HG02588 (cell line): Measurements from ENCODE around the gene MPDZ.

Experiments used
- ATAC-seq: cut with Tn5 transposase; IDR thresholded peaks from one replicate; pipeline ENCODE4 v1.9.1; 2021; ENCODE audit warnings: mild to moderate bottlenecking, moderate library complexity; ENCODE audit not compliant: unreplicated experiment

Gene MPDZ

DNA sequence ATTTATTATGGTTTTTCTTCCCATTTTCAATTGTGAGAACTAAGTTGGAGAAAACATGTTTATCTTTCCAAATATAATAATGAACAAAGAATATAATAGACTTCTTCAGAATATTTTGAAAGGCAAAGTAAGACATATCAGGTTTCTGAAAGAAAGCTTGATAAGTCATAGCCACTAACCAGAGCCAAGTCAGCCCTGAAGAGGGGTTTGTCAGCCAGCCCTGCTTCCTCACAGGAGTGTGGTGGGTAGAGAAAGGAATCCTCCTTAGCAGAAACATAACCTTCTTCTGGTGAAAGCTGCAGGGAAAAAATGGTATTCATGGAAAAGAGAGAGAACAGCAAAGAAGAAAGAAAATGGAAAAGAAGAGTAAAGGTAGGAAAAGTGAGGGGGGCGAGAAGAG is 93.4 kb downstream of the MPDZ start:
- ATAC-seq = no peak

DNA sequence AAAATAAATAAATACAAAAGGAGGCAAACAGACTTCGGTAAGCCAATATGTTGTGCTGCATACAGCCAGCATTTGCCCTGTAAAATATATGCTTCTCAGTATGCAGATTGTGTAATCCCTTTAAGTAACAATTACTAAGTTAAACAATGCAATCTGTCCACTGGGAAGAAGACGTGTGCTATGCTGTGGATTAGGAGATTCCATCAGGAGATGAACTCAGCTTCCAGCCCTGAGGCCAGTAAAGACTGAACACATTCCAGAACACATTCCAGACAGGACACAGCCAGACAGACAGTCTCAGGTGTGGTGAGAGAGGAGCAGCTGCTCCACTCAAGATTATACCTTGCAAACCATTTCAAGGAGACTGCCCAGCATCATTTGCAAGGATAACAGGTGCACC is 97.8 kb downstream of the MPDZ start:
- ATAC-seq = no peak

DNA sequence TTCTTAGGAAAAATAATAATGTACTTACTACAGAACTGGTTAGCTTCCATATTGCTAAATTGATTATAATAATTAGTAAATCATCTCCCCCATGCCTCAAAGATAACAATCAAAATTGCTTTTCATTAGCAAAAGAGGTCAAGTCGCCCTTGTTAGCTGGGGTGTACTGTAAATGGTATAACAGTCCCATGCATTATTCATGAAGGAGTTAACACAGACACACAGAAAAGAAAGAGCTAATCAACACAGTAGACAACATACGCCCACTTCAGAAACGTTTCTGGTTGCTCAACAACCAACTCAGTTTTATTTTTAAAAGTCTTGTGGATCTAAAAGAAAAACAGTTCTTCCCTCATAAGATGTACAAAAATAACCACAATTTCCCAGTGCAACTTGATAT is 100.2 kb downstream of the MPDZ start:
- no peak for ATAC-seq

DNA sequence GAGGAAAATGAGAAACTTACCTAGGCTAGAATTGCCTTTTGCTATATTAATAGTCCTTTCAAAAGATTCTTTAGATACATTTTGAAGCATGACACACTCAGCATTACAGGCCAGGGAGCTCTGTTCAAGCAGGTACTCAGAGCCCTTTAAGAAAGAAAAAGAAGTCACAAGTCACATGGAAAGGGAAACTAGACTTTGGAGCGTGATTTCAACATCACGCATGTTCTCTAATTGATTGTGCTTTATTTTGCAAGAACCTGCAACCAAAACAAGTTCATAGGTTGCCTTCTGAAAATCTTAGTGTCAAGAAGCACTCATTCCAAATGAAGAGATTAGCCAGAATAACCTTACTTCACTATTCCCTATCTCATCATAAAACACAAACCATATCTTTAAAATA is 103.8 kb downstream of the MPDZ start:
- ATAC-seq = no peak

DNA sequence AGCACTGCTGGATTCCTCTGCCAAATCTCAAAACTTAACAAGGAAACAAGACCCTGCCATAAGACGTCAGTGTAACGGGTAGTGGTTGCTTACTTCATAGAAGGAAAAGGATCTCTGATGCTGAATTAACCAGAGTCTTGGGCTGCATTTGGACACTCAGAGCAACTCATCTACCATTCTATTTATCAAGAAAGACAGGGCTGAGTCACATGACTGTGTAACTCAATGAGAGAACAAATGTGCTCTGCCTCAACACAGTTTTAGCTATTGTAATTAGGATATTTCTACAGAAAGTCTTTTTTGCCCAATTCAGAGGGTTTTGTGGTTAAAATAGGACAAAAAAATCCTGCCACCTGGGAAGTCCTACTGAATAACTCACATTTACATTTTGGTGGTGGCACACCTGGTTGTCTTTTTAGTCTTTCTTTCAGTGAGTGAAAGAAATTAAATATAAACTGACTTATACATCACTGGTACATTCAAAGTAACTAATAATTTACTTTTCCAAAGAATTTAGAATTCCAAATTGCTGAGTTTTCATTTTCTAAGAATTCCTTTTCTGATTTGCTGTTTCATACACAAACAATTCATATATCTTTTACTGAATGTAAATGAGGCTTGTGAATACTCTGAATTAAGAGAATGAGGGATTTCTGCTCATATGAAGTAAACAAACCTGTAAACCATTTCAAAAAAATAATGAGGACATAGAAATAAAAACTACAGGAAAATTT is 104.4 kb downstream of the MPDZ start:
- no peak for ATAC-seq

DNA sequence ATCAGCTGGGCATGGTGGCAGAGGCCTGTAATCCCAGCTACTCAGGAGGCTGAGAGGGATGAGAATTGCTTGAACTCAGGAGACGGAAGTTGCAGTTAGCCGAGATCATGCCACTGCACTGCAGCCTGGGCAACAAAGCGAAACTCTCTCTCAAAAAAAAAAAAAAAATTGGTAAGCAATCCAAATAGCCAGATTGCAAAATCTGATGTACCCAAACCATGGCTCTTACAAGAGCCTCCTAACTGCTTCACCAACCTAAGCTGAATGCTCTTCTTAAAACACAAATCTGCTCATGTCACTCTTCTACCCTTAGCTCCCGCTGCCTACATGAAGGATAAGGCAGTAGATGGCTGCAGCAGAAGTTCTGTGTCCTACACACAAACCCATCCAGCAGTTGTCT is 105.9 kb downstream of the MPDZ start:
- ATAC-seq = no peak

DNA sequence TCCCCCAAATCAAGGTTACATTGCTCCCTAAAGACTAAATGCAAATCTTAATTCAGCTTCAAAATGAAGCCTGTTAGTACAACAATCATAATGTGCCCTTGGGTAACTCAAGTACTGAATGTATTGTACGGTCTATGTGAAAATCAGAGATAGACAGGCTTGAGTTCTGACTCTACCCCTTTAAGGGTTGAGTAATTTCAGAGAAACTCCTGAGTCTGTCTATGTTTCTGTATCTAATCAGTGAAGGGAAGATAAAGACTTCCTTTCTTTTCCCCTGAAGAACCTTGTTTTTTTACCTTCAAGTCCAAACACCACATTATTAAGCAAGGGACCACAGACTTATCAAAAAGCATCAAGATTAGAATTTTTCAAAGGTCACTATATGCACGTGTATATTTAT is 108.2 kb downstream of the MPDZ start:
- ATAC-seq = no peak

DNA sequence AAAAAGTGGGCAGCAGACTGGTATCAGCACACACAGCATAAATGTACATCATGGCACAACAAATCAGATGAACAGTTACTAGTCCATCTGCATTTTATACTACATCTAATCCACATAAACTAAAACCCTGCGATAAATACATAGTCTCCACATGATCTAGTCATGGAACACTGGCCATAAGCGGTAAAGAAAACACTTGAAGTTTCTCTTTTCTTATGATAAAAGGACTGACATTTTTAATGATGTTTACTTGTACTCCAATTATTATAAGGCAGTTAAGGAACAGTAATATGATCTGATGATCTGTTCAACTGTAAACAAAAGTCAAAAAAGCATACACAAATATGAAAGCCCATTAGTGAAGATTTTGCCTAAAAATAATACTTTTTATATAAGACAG is 112.5 kb downstream of the MPDZ start:
- ATAC-seq = no peak

DNA sequence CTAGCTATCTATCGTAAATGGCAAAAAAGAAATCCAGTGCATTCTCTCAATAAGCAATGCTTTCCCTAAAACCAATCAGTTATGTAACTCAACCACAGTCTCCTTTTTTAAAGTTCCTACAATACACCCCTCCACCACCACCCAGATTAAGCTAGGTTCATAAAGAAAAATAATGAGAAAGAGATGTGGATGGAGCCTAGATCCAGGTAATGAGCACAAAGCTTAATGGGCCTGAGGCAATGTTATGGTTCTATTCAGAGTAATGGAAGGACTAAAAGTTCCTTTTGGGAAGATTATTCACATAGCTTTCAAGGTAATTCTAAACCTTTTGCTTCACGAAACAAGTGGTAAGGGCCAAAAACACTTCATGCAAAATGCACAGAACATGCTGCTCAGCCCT is 113.5 kb downstream of the MPDZ start:
- ATAC-seq = no peak

DNA sequence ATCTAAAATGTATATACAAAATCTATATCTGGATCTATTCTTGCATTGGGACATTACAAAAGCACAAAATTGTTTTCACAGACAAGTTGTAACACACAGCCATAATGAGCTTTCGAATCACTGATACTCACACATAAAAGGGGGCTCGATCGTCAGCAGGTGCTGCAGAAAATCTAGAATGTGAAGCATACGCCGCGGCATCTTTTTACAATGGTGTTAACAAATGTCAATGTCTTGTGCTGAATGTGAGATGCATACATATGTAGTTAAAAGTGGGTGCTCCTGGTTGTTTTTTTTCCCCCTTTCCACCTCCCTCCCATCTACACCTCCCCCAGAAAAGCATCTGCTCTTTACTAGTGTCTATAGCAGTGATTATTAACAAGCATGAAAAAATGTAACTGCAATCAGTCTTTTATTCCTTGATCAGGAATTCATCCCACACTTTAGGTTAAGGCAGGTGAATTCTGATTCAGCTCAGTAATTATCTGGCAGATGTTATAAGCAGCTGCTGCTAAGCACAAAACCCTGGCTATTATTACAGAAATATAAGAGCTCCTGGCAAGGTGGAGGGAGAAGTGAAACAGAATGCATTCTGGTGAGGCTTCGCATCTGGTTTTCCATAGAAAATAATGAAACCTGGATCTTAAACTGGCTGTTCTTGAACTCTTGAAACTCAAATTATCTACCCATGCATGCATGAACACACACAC is 114.1 kb downstream of the MPDZ start:
- ATAC-seq = no peak

DNA sequence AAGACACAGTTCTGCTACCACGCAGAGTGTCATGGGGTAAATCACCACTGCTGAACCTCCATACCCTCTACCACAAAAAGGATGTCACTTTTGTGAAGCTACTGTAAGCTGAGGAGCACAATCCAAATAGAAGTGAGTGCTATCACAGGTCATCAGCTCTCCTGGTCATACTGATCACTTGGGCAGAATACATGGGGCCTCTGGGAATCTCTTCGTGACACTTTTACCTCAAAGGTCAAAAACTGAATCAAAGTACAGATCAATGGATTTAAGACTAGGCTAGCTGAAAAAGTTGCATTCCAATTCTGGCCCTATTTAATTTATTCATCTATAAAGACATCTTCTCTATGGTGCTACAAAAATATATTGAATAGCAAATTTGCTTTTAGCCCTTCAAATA is 115.5 kb downstream of the MPDZ start:
- no peak for ATAC-seq

DNA sequence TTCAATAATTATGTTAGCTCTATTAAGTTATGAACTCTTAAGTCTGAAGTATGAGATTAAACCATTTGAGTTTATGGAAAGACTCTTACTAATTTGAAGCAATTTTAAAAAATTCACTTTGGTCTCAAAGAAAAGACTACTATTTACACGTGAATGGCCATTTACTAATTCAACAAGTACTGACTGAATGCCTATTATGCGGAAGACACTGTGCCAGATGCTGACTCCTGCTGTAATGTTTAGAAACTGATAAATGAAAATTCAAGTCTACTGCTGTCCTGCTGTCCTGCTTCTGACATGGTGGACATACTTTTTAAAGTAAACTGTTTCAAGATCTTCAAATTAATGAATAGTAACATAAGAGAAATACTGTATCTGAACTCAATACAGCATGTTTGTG is 116.2 kb downstream of the MPDZ start:
- ATAC-seq = no peak

DNA sequence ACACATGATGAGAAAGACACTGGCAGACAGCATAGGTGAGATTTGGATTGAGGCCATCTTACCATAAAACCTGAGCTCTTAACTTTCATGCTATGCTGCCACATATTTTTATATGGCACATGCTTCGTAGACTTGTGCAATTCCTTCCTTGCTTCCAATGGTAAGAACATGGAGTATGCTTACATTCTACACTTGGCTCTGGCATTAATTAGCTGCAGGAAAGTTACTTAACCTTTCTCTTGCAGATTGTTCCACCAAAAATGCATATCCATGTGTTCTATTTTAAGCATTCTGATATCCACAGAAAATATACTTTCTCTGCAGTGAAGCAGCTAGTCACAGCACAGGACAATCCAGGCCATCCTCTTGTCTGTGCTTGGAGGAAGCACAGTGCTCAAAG is 119.4 kb downstream of the MPDZ start:
- no peak for ATAC-seq

DNA sequence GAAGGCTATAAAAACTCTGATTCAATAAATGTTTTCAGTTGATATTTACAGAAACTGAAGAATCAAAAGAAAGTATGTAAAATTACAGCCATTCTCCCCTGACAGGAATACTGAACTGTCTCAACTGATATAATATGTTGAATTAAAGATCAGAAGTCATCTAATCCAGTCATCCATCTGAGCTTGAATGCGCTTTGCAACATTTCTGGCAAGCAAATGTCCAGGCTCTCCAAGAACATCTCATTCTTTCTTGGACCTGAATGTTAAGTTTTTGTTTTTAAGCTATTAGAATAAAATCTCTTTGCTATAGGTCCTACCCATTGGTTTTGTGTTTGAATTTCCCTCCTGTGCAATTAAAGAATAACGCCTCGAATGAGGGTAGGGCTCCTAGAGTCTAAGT is 120.5 kb downstream of the MPDZ start:
- ATAC-seq = no peak

DNA sequence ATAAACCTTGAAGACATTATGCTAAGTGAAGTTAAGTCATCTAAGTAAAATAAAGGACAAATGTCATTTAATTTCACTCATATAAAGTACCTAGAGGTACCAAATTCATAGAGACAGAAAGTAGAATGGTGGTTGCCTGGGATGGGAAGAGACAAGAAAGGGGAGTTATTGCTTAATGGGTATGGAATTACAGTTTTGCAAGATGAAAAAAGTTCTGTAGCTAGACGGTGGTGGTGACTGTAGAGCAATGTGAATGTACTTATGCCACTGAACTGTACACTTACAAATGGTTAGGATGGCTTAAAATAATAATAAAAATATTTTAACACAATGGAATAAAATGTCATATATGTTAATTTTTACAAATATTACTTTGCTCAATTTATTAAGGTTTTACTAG is 128.0 kb downstream of the MPDZ start:
- no peak for ATAC-seq

DNA sequence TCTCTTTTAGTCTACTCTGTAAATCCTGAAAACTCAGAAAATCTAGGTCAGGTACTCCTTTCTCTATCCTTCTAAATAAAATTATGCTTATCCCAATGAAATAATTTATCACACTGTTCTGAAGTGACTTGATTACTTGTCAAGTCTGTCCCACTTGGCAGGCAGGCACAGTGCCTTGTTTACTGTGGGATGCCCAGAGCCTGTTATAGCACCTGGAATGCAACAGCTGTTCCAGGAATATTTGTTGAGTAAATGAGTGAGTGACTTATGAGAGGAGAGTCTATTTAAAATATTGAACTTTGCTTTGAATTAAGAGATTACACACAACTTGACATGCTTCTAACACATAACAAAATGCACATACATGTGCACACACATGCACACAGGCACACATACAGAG is 130.0 kb downstream of the MPDZ start:
- no peak for ATAC-seq

DNA sequence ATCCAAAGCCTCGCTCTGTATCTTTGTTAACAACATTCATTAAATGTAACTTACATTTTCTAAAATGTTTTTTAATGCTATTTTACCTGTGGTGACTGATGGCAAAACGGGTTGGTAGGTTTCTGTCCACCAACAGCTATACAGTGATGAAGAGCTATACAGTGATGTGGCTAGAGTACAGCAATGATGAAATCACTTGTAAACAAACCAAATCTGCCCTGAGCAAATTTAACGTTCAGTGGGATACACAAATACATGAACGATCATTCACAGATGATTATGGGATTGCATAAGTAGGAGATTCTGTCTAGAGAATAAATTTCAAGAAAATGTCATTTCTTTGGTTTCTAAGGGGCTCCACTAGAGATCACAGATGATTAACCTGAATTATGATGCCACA is 132.7 kb downstream of the MPDZ start:
- no peak for ATAC-seq

DNA sequence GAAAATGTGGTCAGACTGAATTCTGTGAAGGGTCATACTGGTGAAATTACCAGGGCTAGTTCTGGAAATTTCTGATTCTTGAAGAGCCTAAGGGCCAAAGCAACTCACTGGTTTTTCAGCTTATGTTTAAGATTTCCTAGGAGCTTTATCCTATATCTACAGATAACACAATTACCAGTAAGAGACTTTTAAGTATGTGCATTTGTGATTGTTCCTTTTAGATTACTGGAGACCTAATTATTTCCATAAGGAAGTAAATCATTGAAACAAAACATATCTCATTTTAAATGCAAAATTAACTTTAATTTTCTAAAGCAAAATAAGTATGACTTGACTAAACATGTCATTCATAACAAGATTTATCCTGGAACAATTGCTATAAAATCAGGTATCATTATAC is 134.2 kb downstream of the MPDZ start:
- no peak for ATAC-seq

DNA sequence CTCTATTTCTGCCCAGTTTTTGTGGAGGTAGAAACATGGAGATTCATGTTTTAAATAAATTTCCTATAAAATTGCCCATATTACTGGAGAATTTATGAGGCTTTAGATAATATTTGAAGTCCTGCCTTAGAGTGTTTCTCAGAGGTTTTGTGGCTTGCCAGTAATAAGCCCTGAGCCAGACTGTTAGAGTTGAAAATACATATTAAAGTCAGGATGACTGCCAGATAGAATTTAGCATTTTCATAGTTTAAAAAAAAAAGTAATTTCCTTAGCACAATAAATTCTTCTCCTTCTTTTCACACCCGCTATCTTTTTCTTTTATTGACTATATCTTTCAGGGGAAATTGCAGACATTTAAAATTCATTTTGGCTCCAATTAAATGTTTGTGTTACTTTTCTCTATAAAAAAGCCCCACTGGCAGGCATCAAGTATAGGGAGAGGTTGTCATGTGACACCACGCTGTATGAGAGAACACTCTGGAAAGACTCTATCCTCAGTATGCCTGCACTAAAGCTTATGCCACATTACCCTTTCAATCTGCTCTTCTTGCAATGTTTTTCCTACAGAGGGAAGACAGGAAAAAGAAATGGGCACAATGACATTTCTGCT is 135.2 kb downstream of the MPDZ start:
- ATAC-seq = no peak

DNA sequence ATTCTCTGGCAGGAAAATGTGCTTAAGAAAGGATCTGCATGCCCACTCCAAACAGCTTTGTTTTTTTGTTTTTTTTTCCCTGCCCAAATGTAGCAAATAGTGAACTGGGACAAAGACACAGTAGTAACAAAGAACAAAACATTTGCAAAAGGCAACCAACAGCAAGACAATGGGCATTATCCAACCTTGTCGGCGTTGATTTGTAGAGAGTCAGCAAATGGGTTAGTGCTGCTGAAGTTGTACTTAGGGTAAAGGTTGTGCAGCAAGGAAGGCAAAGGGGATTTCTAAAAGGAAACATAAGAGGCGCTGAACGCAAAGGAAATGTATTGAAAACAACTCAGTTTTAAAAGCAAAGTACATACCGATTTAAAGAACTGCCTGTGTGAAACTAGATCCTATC is 136.2 kb downstream of the MPDZ start:
- ATAC-seq = no peak

DNA sequence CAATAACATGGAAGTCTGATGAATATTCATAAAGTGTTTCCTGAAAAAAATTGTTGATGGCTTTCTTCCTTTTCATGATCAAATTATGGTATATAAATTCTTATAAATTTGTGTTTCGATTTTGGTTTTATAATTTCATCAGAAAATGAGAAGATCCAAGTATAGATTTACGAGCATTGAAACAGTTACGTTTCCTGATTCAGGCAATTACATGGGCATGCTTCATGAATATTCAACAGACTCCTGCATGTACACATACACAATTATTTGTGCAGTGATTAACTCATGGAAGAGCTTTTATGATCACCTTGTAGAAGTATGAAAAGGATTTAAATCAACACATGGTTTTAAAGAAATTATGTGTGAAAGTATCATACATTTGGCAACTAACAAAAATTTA is 136.7 kb downstream of the MPDZ start:
- no peak for ATAC-seq

DNA sequence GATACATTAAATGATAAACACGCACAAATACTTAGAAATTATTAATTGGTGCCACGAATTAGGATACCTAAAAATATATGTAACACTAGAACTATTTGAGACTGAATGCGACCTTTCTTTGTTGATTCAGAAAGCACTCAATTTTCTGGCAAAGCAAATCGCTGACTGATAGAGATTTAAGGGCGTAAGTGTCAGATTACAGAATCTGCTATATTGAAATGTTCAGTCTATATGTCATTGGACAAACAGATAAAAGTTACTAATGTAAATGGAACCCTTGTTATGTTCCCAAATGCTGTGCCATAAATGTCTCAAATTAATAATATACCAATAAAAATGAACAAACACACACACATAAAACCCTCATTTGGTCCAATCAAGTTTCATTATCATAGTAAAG is 137.9 kb downstream of the MPDZ start:
- ATAC-seq = no peak
